Measurements from ENCODE around the gene NAP1L4.
A peak's percentile ranks its signal among the peaks of the same experiment; 100 is the strongest.

Gene NAP1L4

GRCh38 chr11:2897048-2897447 lies 95.1 kb downstream of the NAP1L4 start:
- H3K9me3 Mint-ChIP-seq = no peaks in the 10 kb centered on the region
- no peak overlapping the region for H3K4me3 Mint-ChIP-seq
- H3K27ac Mint-ChIP-seq = no peak overlapping the region
- H3K27me3 Mint-ChIP-seq (ENCODE audit: low read depth) = peaks cover 16% of the 10 kb centered on the region
- no peaks in the 10 kb centered on the region for H3K36me3 Mint-ChIP-seq (ENCODE audit: low read depth)
- H3K4me1 Mint-ChIP-seq = peaks cover under 1% of the 10 kb centered on the region
- TF ChIP-seq CTCF (IDR thresholded peaks at IDR 0.05; ENCODE audit: unreplicated experiment in 3 of 3) = no peak

GRCh38 chr11:2896047-2896446 lies 96.1 kb downstream of the NAP1L4 start:
- no peaks in the 10 kb centered on the region for H3K9me3 Mint-ChIP-seq
- no peaks in the 10 kb centered on the region for H3K36me3 Mint-ChIP-seq (ENCODE audit: low read depth)
- H3K4me1 Mint-ChIP-seq = peaks cover 4% of the 10 kb centered on the region
- H3K27me3 Mint-ChIP-seq (ENCODE audit: low read depth) = peaks cover 16% of the 10 kb centered on the region
- TF ChIP-seq CTCF (IDR thresholded peaks at IDR 0.05; ENCODE audit: unreplicated experiment in 3 of 3) = no peak
- peak overlapping the region in 1 of 3 experiments; percentile 22 for H3K4me3 Mint-ChIP-seq
- H3K27ac Mint-ChIP-seq = no peak overlapping the region
